GM21717 (cell line): ENCODE data around the gene C5AR2.
"Not testable (repeated sequence)": the region's sequence is repeated elsewhere in the genome, so short reads cannot be mapped to it uniquely, and the experiment has no call there.

Experiments
- ATAC-seq: cut with Tn5 transposase; IDR thresholded peaks from one replicate; pipeline ENCODE4 v1.9.1; 2021; ENCODE audit warnings: mild to moderate bottlenecking, moderate library complexity; ENCODE audit not compliant: unreplicated experiment

Gene C5AR2

DNA sequence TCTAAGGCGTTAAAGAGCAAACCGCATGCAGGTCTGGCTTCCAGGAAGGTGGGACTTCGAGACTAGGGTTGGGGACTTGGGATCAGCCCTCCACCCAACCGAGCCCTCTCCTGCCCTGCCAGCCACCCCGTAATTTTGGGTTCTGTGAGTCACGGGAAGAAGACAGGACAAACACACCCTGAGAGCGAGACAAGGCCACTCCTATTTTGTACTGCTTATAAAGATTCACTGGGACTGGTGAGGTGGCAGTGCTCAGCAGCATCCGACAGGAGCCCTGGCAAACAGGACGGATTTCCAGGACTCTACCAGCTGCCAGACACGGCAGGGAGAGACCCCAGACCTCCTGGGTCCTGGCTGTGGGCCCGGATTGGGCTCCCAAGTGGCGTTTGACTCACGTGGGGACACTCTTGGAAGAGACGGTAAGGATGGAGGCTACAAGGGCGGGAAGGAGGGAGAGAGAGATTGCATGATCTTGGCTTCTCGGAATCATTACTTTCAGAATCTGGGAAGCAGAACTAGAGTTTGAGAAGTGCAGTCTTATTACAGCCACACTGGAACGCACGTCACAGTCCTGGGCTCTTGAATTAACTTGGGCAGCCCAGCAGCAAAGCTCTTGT, at the start of gene C5AR2:
Gene C5AR2 (plus strand): TSS at position 245 of the 617 bp plus-strand sequence. CDS start 8,625 bp downstream, outside the sequence.
- ATAC-seq, result no peak

DNA sequence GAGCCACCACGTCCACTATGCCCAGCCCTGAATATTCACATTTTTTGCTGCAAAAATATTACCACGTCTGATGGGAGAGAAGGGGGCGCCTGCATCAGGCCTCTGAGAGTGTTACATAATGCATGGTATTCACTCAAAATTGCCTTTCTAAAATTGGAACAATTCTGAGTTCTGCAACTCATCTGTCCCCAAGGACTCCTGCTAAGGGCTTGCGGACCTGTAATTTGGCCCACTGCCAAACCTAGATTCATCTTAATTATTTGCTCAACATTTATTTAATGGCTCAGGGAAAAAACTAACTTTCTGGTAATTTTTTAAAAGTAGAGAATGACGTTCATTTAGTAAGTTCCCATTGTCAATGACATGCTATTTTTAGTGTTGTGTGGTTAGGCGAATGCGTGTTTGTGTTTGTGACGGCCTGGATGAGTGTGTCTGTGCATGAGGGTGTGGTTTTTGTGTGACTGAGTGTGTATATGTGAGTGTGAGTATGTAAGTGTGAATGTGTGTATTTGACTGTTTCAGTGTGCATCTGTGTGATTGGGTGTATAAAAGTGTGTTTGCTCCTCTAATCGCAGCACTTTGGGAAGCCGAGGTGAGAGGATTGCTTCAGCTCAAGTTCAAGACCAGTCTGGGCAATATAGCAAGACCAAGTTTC, 48.4 kb upstream of the C5AR2 start:
- ATAC-seq, result no peak

DNA sequence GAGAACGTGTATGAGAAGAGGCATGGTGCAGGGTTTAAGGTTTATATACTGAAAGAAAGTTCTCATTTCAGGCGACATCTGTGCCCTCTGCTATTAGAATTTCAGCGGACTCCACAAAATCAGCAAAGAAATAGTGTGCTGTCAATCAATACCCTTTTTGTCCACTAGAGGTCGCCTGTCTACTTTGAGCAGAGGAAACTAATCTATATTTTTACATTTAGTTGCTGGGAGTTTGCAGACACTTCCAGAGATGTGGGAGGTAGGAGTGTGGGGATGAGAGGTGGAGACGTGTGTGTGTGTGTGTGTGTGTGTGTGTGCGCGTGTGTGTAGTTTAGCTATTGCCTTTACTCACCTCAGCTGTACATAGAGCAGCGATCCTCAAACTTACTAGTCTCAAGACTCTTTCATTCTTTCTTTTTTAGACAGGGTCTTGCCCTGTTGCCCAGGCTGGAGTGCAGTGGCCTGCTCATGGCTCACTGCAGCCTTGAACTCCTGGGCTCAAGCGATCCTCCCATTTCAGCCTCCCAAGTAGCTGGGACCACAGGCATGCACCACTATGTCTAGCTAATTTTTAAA, 47.6 kb upstream of the C5AR2 start:
- ATAC-seq, result no peak

DNA sequence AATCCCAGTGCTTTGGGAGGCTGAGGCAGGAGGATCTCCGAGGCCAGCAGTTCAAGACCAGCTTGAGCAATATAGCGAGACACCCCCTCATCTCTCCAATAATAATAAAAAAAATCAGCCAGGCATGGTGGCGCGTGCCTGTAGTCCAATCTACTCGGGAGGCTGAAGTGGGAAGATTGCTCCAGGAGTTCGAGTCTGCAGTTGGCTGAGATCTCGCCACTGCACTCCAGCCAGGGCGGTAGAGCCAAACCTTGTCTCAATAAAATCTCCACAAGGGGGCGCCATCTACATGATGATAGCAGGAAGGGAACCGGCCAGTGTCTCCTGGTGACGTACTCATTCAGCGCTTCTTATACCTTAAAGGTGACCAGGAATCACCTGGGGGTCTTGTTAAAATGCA, 35.9 kb upstream of the C5AR2 start:
- no peak for ATAC-seq

DNA sequence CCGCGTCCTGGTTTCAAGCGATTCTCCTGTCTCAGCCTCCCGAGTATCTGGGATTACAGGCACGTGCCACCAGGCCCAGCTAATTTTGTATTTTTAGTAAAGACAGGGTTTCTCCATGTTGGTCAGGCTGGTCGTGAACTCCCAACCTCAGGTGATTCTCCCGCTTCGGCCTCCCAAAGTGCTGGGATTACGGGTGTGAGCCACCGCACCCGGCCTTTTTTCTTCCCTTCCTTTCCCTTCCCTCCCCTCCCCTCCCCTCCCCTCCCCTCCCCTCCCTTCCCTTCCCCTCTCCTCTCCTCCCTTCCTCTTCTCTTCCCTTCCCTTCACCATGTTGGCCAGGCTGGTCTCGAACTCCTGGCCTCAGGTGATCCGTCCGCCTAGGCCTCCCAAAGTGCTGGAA, 31.1 kb upstream of the C5AR2 start:
- not testable (repeated sequence) for ATAC-seq

DNA sequence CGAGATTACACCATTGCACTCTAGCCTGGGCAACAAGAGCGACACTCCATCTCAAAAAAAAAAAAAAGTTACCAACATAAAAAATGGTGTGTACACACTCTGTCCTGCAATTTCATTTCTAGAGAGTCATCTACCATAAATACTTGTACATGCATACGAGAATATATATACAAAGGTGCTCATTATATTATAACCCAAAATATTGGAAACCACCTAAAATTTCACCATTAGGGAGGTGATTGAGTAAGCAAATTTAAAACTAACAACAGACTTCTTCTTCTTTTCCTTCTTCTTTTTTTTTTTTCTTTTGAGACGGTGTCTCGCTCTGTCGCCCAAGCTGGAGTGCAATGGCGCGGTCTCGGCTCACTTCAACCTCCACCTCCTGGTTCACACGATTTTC, 29.7 kb upstream of the C5AR2 start:
- ATAC-seq, result no peak

DNA sequence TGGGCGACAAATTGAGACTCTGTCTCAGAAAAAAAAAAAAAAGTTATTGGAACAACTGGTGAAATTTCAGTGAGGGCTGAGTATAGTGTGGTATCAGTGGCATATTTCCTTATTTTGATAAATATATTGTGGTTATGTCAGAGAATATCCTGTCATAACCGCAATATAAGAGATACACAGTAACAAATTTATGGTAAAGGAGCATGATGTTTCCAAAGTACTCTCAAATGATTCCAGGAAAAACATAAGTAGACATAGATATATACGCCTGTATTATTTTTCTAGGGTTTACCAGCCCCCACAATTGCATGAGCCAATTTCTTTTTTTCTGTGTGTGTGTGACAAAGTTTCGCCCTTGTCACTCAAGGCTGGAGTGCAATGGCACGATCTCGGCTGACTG, 28.0 kb upstream of the C5AR2 start:
- no peak for ATAC-seq

DNA sequence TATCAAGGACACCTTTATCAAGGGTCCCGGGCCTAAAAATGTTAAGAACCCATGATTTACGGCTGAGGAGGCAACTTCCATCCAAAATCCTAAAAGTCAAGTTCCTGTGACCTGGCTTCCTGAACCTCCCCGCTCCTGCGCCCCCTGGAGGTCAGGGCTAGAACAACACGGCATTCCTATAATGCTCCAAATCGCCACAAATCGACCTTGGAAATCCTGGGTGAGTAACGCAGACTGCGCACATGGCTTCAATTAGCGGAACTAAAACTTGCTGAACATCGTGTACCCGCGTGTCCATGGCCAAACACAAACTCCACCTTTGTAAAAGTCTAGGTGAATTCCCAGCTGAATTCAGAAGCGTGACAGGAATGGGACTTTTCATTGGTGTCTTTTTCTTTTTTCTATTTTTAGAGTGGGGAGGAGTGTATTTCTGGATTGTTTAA, 26.6 kb upstream of the C5AR2 start:
- no peak for ATAC-seq

DNA sequence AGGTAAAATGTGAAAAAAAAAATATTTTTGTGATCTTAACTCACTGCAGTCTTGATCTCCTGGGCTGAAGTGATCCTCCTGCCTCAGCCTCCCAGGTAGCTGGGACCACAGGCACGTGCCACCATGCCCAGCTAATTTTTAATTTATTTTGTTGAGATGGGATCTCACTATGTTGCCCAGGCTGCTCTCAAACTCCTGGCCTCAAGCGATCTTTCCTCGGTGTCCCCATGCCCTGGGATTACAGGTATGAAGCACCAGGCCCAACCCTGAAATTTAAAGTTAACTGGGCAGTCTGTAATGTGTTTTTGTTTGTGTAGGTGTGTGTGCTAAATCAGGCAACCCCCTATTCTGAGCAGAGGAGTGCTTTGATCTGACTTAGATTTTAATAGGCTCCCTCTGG, 25.7 kb upstream of the C5AR2 start:
- ATAC-seq, result no peak

DNA sequence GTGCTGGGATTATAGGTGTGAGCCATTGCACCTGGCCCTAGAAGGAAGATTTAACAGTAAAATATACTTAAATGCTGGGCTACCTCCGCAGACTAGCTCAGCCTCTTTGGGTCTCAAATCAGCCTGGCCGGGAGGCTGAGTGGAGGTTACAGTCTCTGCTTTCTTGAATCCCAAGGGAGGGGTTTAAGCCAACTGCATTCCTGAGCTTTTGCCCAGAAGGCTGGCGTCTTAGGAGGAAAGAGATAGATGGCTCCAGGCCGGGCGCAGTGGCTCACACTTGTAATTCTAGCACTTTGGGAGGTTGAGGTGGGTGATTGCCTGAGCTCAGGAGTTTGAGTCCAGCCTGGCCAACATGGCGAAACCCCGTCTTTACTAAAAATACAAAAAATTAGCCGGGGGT, 22.9 kb upstream of the C5AR2 start:
- ATAC-seq, result no peak

DNA sequence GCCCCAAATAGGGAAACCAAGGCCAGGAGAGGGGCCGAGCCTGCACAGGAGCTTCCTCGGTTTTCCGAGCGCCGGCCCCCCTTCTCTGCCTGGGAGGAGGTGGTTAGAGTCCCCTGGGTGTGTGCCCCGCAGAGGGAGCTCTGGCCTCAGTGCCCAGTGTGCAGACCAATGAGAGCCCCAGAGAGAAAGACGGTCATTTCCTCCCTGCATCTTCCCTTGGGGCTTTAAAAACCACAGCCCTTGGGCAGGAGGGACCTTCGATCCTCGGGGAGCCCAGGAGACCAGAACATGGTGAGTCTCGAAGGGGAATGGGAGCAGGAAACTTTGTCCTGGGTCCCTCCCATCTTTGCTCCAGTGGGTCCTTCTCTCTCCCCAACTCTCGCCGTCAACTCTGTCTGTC, 22.4 kb upstream of the C5AR2 start, which contains the start of gene C5AR1:
Gene C5AR1 (plus strand): TSS at position 254 of the 400 bp plus-strand sequence. CDS start 35 bp downstream, at position 289.
- ATAC-seq, result no peak

DNA sequence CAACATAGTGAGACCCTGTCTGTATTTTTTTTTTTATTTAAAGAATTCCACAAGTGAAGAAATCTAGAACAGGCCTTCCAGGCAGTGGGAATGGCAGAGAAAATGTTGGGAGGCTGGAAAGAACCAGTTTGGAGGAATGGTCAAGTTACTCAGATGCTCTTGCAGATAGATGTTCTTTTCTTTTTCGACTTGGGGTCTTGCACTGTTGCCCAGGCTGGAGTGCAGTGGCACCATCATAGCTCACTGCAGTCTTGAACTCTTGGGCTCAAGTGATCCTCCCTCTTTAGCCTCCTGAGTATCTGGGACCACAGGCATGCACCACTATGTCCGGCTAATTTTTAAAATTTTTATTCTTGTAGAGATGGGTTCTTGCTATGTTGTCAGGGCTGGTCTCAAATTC, 21.7 kb upstream of the C5AR2 start:
- ATAC-seq, result no peak

DNA sequence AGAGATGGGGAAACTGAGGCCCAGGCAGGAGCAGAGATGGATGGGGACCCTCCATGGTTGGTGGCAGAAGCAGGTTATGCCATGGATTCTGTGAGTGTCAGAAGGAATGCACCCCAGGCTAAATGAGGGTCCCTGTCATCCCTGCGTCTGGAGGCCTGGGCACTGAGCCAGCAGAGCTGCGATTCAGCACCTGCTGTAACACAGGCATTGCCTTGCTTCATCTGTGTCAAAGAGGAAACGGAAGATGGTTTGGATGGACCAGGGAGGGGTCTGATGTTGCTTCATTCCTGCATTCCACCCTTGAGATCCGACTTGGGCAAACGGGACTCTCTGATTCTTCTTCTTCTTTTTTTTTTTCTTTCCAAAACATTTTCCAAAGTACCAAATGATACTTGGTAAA, 21.2 kb upstream of the C5AR2 start:
- no peak for ATAC-seq

DNA sequence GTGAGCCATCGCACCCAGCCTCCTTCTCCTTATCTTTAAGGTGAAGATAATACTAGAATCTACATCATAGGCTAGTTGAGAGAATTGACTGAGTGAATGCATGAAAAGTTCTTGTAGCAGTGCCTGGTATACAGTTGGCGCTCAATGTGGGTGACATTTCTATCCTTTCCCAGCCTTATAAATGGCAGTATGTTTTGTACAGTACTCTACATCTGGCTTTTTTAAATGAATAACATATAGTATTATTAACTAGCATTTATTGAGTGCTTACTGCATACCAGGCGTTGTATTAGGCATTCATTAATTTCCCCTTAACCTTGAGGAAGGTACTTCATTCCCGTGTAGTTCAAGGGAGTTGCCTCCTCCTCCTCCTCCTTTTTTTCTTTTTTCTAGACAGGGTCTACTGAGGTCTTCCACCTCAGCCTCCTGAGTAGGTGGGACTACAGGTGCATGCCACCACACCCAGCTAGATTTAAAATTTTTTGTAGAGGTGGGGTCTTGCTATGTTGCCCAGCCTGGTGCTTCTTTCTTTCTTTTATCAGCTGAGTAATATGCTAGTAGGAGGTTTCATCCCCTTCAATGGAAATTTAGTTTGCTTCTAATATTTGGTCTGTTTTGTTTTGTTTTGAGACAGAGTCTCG, 19.5 kb upstream of the C5AR2 start:
- ATAC-seq, result no peak

DNA sequence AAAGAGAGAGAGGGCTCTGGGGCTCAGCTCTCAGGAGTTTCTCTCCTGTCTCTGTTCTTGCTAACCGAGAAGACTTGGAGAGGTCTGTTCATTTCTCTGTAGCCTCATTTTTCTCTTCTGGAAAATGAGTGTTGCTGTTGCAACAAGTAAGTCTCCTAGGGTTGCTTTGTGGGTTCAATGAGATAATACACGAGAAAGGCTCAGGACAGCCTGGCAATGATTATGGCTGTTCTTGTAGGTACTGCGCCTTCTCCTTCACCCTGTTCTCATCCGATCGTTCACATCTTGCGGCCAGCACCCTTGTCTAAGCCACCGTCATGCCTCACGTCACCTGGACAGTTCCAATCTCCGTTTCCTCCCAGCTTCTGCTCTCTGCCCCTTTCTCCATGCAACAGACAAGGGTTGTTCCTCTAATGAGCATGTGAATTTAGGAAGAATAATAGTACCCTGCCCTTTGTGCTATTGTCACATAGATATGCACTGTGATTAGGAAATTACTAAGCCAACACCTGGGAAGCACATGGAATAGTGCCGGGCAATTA, 18.1 kb upstream of the C5AR2 start:
- no peak for ATAC-seq

DNA sequence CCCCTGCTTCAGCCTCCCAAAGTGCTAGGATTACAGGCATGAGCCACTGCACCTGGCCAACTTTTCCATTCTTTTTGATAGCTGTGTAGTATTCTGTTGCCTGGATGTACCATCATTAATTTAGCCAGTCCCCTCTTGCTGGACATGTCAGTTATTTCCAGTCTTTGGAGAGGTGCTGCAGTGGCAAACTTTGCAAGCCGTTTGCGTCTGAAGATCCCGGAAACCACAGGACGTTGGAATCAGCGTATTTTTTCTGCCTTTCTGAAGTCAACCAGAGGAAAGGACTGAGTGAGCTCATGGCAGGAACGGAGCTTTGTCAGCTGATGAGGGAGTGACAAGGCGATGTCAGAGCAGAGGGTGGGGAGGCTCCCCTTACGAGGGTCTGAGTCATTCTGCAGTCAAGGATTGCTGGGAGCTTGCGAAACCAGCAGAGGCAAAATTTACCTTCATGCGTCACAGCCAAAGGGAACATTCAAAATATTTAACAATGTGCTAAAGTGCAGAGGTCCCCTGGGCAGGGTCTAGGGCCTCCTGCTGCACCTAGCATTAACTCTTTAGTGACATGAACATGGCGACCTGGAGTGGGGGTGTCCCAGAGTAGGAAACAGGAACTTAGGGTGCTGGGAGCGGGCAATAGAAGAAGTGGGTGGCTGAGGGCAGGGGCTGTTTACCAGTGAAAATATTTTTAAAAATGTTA, 16.7 kb upstream of the C5AR2 start:
- ATAC-seq, result no peak

DNA sequence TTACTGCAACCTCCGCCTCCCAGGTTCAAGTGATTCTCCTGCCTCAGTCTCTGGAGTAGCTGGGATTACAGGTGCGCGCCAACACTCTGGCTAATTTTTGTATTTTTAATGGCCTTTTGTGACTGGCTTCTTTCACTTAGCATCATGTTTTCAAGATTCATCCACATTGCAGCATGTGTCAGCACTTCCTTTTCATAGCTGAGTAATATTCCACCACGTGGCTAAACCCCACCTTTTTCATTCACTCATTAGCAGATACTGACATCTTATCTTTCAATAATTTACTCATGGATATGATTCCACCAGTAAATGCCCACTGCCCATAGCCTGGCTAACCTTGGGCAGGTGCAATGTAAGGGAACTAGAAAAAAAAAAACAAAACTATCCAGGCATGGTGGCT, 15.5 kb upstream of the C5AR2 start:
- ATAC-seq, result no peak

DNA sequence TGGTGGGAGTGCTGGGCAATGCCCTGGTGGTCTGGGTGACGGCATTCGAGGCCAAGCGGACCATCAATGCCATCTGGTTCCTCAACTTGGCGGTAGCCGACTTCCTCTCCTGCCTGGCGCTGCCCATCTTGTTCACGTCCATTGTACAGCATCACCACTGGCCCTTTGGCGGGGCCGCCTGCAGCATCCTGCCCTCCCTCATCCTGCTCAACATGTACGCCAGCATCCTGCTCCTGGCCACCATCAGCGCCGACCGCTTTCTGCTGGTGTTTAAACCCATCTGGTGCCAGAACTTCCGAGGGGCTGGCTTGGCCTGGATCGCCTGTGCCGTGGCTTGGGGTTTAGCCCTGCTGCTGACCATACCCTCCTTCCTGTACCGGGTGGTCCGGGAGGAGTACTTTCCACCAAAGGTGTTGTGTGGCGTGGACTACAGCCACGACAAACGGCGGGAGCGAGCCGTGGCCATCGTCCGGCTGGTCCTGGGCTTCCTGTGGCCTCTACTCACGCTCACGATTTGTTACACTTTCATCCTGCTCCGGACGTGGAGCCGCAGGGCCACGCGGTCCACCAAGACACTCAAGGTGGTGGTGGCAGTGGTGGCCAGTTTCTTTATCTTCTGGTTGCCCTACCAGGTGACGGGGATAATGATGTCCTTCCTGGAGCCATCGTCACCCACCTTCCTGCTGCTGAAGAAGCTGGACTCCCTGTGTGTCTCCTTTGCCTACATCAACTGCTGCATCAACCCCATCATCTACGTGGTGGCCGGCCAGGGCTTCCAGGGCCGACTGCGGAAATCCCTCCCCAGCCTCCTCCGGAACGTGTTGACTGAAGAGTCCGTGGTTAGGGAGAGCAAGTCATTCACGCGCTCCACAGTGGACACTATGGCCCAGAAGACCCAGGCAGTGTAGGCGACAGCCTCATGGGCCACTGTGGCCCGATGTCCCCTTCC, 11.8 kb upstream of the C5AR2 start:
- ATAC-seq, result no peak

DNA sequence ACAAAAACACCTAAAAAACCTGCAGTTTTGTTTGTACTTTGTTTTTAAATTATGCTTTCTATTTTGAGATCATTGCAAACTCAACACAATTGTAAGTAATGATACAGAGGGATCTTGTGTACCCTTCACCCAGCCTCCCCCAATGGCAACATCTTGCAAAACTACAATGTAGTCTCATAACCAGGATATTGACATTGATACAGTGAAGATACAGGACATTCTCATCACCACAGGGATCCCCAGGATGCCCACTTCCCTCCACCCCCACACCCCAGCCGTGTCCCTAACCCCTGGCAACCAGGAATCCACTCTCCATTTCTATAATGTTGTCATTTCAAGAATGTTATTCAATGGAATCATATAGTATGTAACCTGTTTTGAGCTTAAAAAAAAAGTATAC, 10.3 kb upstream of the C5AR2 start:
- no peak for ATAC-seq

DNA sequence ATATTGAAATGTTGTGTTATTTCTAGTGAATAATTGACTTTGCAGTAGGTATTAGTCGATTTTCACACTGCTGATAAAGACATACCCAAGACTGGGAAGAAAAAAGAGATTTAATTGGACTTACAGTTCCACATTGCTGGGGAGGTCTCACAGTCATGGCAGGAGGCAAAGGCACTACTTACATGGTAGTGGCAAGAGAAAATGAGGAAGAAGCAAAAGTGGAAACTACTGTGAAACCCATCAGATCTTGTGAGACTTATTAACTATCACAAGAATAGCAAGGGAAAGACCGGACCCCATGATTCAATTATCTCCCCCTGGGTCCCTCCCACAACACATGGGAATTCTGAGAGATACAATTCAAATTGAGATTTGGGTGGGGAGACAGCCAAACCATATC, 9.9 kb upstream of the C5AR2 start:
- ATAC-seq, result no peak
